ENCODE results near the gene METTL1.

METTL1 gene

GRCh38 chr12:57744194-57744776 is 27.6 kb downstream of the METTL1 start:
- no peak for TF ChIP-seq CTCF (IDR thresholded peaks at IDR 0.05)

DNA sequence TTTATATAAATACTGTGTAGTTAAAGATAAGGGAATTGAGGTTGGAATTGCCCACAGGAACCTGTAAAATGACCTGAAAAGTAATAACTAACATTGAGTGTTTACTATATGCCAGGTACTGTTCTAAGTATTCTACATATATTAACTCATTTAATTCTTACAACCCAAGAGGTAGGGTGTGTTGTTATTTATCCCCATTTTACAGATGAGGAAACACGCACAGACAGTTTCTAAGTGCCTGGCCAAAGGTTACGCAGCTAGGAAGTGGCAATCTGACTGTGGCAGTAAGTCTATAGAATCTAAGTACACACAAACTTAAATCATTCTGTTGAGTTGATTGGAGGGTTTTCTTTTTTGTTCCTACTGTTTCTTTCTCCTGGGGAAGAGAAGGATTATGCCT is 28.1 kb downstream of the METTL1 start:
- no peak for TF ChIP-seq CTCF (IDR thresholded peaks at IDR 0.05)

GRCh38 chr12:57741844-57742738 is 29.8 kb downstream of the METTL1 start:
- TF ChIP-seq CTCF (IDR thresholded peaks at IDR 0.05) = no peak

GRCh38 chr12:57741413-57741789 is 30.5 kb downstream of the METTL1 start:
- no peak for TF ChIP-seq CTCF (IDR thresholded peaks at IDR 0.05)

DNA sequence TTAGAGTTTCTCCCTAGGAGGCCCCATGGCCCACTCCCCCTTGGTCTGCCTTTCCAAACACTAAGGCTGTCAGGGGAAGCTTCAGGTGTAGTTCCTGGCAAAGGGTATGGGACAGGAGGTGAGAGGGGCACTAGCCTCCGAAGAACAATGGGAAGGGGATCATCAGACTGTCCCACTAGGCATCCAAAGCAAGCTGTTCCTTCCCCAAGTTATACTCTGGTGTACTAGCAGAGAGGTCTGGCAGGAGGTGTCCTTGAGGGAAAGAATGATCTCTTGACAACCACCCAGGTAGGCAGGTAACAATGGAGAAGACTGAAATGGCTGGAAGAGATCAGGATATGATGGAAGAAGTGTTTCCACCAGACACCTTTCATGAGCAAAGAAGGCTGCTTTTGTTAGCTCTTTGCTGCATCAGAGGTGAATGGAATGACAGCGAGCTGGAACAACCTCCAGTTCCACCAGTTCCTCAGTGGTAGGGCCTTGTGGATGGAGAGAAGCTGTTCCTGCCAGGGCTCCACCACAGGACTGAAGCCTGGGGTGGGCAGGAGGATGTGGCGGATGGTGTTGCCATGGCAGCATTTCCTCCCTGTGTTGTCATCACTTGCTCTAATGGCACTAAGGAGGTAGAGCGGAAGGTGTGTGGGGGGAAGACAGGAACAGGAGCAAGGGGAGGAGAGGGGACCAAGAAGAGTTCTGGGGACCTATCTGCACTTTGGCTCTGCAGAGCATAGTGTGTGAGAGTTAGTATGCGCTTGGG is 31.1 kb downstream of the METTL1 start:
- no peak for TF ChIP-seq CTCF (IDR thresholded peaks at IDR 0.05)

DNA sequence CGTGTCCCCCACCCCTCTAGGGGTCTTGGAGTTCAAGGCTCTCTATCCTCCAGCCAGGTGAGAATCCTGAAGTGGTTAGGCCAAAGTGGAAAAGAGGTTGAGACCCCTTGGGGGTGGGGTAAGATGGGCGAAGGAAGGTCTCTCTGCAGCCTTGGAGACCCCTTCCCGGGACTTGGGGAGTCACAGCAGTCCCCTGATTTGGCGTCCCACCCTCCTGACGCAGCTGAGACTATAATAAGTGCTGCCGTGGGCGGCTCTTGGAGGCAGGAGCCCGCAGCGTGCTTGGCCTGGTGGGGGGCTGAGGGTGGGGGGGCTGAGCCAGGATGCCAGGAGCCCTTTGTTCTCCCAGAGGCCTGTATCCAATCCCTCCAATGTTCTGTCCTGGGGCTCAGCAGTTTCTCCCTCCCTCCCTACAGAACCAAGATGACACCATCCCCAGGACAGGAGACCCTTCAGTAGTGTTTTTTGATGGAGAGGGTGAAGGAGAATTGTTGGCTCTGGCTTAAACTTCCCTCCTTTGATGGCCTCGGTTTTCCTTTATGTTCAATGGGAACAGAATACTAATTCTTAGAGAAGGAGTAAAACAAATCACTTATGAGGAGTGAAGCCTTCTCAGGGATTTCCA is 31.9 kb downstream of the METTL1 start:
- TF ChIP-seq CTCF (IDR thresholded peaks at IDR 0.05) = no peak

- no peak for TF ChIP-seq CTCF (IDR thresholded peaks at IDR 0.05)
Observed at GRCh38 chr12:57739387-57739786, 32.5 kb downstream of the METTL1 start.
